ENCODE data around the gene PRPSAP1.
"Not testable (repeated sequence)": the region's sequence is repeated elsewhere in the genome, so short reads cannot be mapped to it uniquely, and the experiment has no call there.

PRPSAP1 gene

DNA sequence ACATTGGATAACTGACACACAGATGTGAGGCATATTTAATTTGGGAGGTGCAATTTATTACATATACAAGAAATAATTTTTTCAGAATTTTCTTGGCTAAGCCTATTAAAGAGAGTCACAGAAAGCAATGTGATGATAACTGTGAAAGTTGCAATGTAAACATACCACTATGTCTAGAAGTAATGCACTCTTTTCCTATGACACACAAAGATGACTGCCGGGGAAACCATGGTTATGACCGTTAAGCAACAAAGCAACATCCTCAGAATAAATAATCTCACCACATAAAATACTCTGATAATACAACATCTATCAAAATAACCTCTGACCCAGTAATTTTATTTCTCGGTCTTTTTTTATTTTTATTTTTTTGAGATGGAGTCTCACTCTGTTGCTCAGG, 35.1 kb downstream of the PRPSAP1 start:
- no peak for DNase-seq (ENCODE audit: low read depth)

DNA sequence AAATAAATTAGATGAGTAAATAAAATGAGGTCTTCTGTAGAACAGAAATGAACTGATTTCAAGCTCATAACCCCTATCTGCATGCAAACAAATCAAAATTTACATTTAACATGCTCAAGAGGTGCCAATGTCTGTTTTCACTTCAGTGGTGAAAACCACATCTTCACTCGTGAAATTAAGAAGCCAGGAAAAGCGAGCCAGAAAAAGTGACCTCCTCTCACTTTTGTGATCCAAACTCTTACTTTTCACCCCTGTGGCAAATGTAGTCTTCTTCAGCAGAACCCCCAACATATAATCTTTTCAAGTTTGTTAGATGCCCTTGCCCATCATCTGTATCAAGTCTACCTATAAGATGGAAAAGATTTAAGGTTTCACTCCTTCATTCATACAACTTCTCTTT, 36.2 kb downstream of the PRPSAP1 start:
- no peak for DNase-seq (ENCODE audit: low read depth)

- no peak for DNase-seq (ENCODE audit: low read depth)
Observed at GRCh38 chr17:76314392-76315227, 39.1 kb downstream of the PRPSAP1 start.

GRCh38 chr17:76312735-76313134, 41.0 kb downstream of the PRPSAP1 start:
- no peak for DNase-seq (ENCODE audit: low read depth)

DNA sequence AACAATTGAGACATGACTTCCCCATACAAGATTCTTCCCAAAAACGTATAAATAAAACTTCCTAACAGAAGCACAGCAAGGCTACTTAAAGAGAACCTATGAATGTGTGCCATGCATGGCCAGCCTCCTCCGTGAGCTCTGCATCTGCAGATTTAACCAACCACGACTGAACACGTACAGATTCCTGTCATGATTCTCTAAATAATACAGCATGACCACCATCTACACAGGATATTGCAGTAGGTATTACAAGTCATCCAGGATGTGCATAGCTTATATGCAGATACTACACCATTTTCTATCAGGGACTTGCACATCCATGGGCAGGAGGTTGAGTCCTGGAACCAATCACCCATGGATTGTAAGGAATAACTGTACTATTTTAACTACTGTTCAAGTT, 44.3 kb downstream of the PRPSAP1 start:
- DNase-seq (ENCODE audit: low read depth) = no peak

- no peak for DNase-seq (ENCODE audit: low read depth)
Observed at GRCh38 chr17:76307966-76308338, 45.8 kb downstream of the PRPSAP1 start, which contains the start of gene QRICH2. QRICH2 (minus strand) TSS chr17:76308276; CDS start chr17:76307998, 278 bp downstream.

GRCh38 chr17:76307299-76307965, 46.3 kb downstream of the PRPSAP1 start:
- DNase-seq (ENCODE audit: low read depth) = no peak

- not testable (repeated sequence) for DNase-seq (ENCODE audit: low read depth)
Observed at GRCh38 chr17:76305135-76305454, 48.6 kb downstream of the PRPSAP1 start.

DNA sequence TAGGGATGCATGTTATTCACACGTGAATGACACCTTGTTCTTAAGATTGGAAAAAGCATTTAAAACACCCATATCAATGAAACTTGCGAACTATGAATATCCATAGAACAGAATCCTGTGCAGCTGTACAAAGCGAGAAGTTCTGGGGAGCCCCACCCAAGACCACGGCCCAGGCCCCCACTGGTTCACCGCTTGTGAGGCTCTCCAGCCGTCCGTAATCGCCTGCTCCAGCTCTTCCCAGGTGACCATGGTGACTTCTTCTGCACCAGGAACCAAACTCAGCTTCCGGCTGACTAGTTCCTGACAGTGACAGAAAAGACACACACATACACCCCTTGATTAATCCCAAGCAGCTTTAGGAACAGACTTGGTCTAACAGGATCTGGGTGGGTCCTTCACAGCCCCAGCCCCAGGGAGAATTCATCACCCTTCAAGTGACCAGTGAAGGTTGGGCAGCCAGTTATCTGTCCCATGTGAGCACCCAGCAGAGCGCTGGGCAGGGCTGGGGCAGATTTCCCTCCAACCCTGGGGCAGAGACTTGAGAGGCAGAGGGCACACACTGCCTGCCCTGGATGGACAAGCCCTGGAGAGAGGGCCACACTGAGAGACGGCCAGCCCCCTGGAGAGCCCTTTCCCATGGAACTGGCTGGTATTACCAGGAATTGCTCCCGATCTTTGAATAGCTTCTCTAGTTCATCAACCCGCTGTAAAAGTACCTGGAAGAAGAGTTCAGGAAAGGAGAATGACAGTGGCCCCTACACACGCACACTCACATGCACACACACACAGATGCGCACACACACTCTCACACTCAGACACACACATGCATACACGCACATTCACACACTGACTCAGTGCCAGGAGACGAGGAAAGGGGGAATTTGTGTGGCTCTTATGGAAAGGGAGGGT, 49.2 kb downstream of the PRPSAP1 start:
- no peak for DNase-seq (ENCODE audit: low read depth)

DNA sequence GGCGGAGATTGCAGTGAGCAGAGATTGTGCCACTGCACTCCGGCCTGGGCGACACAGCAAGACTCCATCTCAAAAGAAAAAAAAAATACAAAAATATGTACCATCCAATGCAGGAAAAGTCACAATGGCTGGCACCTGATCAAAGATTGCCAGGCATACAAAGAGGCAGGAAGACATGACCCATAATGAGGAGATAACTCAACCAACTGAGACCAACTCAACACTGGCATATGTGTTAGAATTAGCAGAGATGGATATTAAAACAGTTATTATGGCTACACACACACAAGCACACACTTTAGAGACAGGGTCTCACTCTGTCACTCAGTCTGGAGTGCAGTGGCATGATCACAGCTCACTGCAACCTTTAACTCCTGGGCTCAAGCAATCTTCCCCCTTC, 56.3 kb downstream of the PRPSAP1 start:
- no peak for DNase-seq (ENCODE audit: low read depth)

- DNase-seq (ENCODE audit: low read depth) = no peak
Observed at GRCh38 chr17:76296889-76297288, 56.8 kb downstream of the PRPSAP1 start.

GRCh38 chr17:76296186-76296585, 57.5 kb downstream of the PRPSAP1 start:
- DNase-seq (ENCODE audit: low read depth) = no peak

GRCh38 chr17:76293106-76293505, 60.6 kb downstream of the PRPSAP1 start:
- DNase-seq (ENCODE audit: low read depth) = no peak

DNA sequence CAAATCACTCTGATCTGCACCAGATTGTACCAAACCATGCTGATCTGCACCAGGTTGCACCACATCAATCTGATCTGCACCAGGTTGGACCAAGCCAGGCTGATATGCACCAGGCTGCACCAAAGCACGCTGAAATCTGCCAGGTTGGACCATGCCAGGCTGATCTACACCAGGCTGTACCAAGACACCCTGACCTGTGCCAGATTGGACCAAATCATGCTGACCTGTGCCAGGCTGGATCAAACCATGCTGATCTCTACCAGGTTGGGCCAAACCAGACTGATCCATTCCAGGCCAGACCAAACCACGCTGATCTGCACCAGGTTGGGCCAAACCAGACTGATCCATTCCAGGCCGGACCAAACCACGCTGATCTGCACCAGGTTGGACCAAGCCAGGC, 61.1 kb downstream of the PRPSAP1 start:
- no peak for DNase-seq (ENCODE audit: low read depth)

DNA sequence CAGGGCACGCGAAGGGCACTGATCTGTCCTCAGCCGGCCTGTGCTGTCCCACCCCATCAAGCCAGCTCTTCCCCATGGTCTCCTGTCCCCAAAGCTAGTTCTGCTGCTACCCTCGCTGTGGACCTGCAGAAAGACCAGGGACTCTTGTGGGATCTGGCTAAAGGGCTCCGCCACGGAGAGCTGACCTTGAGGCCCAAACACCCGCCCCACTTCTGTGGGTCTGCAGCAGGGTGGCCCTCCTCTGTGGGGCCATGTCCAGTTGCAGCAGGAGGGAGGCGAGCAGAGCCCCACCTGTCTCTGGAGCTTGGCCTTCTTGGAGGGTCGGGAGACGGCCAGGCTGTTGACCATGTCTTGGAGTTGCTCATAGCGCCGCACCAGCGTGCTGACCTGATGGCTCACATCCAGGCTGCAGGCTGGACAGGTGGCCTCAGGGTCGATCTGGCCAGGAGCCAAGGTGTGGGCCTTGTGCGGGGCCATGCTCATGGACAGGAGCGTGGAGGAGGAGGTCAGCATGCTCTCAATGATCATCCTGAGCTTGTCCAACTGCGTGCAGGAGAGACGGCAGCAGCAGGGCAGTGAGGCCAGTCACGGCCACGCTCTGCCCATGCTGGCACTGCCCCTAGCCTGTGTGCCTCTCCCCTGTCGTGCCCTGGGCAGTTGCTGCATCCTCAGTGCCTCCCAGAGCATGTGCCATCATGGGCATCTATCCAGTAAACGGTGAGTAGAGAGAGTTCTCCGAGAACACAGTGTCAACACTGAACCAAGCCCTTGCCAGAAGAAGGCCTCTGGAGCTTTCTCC, 71.9 kb downstream of the PRPSAP1 start:
- no peak for DNase-seq (ENCODE audit: low read depth)

DNA sequence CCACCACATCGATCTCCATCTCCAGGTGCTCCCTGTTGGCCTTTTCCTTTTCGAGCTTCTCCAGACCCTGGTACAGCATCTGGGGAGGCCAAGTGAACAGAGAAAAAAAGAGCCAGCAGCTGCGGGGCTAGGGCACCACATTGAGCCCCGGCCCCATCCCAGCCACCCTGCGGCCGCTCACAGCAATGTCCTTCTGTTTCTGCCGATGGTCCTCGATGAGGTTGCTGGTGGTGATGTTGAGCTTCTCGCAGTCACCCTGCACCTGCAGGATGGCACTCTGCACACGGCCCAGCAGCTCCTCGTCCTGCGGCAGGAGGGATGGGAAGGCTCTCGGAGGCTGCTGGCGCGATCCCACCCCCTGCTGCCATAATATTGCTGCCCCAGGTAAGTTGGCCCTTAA, 73.1 kb downstream of the PRPSAP1 start:
- DNase-seq (ENCODE audit: low read depth) = no peak

GRCh38 chr17:76279742-76280287, 73.9 kb downstream of the PRPSAP1 start:
- no peak for DNase-seq (ENCODE audit: low read depth)

- DNase-seq (ENCODE audit: low read depth) = no peak
Observed at GRCh38 chr17:76278952-76279741, 74.6 kb downstream of the PRPSAP1 start.

DNA sequence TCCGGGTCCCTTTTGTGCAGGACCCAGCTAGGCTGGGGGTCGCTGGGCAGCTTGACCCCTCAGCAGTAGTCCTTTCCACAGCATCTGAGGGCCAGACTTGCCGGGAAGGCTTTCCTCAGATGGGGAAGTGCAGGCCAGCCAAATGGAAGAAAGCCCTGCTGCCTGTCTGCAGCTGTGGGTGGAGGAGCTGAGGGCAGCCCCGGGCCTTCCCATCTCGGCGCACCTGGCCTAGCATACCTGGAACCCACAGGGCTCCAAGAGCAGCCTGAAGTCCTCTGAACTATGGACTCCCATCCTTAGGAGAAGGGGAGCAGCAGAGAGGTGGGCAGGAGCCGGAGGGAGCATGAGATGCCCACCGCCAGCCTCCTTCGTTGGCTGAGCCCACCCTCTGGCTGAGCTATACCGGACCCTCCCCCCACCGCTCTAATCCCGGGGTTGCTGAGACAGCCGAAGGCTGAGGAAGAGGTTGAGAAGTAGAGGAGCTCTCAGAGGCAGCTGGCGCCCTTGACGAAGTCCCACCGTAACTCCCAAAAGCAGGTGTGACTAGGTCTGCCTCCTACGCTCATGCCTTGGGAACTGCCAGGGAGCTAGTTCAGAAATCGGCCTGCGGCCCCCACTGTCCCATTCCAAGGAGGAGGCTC, 75.3 kb downstream of the PRPSAP1 start:
- no peak for DNase-seq (ENCODE audit: low read depth)

All from CMK (cell line).